ENCODE results near the gene SPOP.

Gene SPOP

GRCh38 chr17:49583226-49583625, 94.7 kb downstream of the SPOP start:
- Histone ChIP-seq H3K9me3 (no peaks in the 10 kb centered on the region), H3K27ac (peak overlapping the region; percentile 57 to 93), H3K4me3 (no peak overlapping the region), H3K27me3 (no peaks in the 10 kb centered on the region), H3K36me3 (peaks cover 6 to 16% (median 9%) of the 10 kb centered on the region in 3 donors), H3K4me1 (peaks cover 0 to 89% (median 50%) of the 10 kb centered on the region in 4 donors)
- no peak for DNase-seq
- no peak for TF ChIP-seq CTCF (IDR thresholded peaks at IDR 0.05)
- intact Hi-C loops (cut with DNase I; ENCODE audit: low total_unique reads): no loop called here

- Histone ChIP-seq H3K4me3 (no peak overlapping the region), H3K27ac (peak overlapping the region; percentile 42 to 93), H3K36me3 (peaks cover 6 to 16% (median 9%) of the 10 kb centered on the region in 3 donors), H3K4me1 (peaks cover 0 to 89% (median 52%) of the 10 kb centered on the region in 4 donors), H3K9me3 (no peaks in the 10 kb centered on the region), H3K27me3 (no peaks in the 10 kb centered on the region)
- intact Hi-C loops (cut with DNase I; ENCODE audit: low total_unique reads): no loop called here
- no peak for DNase-seq
- TF ChIP-seq CTCF (IDR thresholded peaks at IDR 0.05): no peak
Measured at GRCh38 chr17:49582789-49583188, 95.1 kb downstream of the SPOP start.

- TF ChIP-seq CTCF (IDR thresholded peaks at IDR 0.05): no peak
- H3K27me3 ChIP-seq: no peaks in the 10 kb centered on the region
- H3K27ac ChIP-seq: peak overlapping the region; percentile 42 to 93
- DNase-seq: no peak
- H3K4me3 ChIP-seq: no peak overlapping the region
- H3K36me3 ChIP-seq: peaks cover 6 to 16% (median 9%) of the 10 kb centered on the region in 3 donors
- intact Hi-C loops (cut with DNase I; ENCODE audit: low total_unique reads): no loop called here
- H3K9me3 ChIP-seq: no peaks in the 10 kb centered on the region
- H3K4me1 ChIP-seq: peaks cover 0 to 89% (median 56%) of the 10 kb centered on the region in 4 donors
Measured at GRCh38 chr17:49582055-49582722, 95.7 kb downstream of the SPOP start.

GRCh38 chr17:49581648-49581998, 96.3 kb downstream of the SPOP start:
- H3K36me3 ChIP-seq: peaks cover 6 to 12% (median 9%) of the 10 kb centered on the region in 3 donors
- H3K27me3 ChIP-seq: no peaks in the 10 kb centered on the region
- H3K4me3 ChIP-seq: no peak overlapping the region
- TF ChIP-seq CTCF (IDR thresholded peaks at IDR 0.05): no peak
- H3K9me3 ChIP-seq: no peaks in the 10 kb centered on the region
- H3K4me1 ChIP-seq: peaks cover 0 to 84% (median 57%) of the 10 kb centered on the region in 4 donors
- intact Hi-C loops (cut with DNase I; ENCODE audit: low total_unique reads): no loop called here
- DNase-seq: no peak
- H3K27ac ChIP-seq: peak overlapping the region; percentile 93 to 97

GRCh38 chr17:49580981-49581647, 96.8 kb downstream of the SPOP start:
- Histone ChIP-seq H3K27ac (peak overlapping the region; percentile 93 to 97), H3K9me3 (no peaks in the 10 kb centered on the region), H3K4me1 (peaks cover 0 to 79% (median 56%) of the 10 kb centered on the region in 4 donors), H3K36me3 (peaks cover 6 to 11% (median 9%) of the 10 kb centered on the region in 3 donors), H3K4me3 (no peak overlapping the region), H3K27me3 (no peaks in the 10 kb centered on the region)
- intact Hi-C loops (cut with DNase I; ENCODE audit: low total_unique reads): no loop called here
- TF ChIP-seq CTCF (IDR thresholded peaks at IDR 0.05): no peak
- DNase-seq: no peak
